ENCODE data around the gene VPS13A.

- TF ChIP-seq ZNF580 (tag by site-specific recombination; IDR thresholded peaks at IDR 0.05) (no peak), ZNF274 (IDR thresholded peaks at IDR 0.05; ENCODE audit: low read length) (no peak), ZNF274 (tag by site-specific recombination; IDR thresholded peaks at IDR 0.05; ENCODE audit: borderline replicate concordance) (no peak), ZNF670 (tag by site-specific recombination; IDR thresholded peaks at IDR 0.05; ENCODE audit: low read depth) (no peak), ZFP37 (tag by site-specific recombination; IDR thresholded peaks at IDR 0.05) (no peak), ZFP41 (tag by site-specific recombination; IDR thresholded peaks at IDR 0.05; ENCODE audit: borderline replicate concordance) (no peak)
These were observed 279.6 kb downstream of the VPS13A start for GRCh38 chr9:77456829-77457437.

Measured in HEK293 (cell line).